ENCODE measurements around the gene SAV1. TPM values are rescaled to one million over a fixed set of nuclear protein-coding genes. Genes with fewer than 3 reads are reported as not detected.

Gene SAV1
- total and polyA plus RNA-seq, 2 of the 4 experiments (the other 2 are of a cell fraction), result 17.0 to 18.8 TPM

- peak overlapping the region; percentile 44 for H2AFZ ChIP-seq (replicated peaks; ENCODE audit: low read length, poor library complexity)
- no peaks in the 10 kb centered on the region for H3K9me3 ChIP-seq (ENCODE audit: control insufficient read depth, insufficient read depth, low read length)
- ATAC-seq (ENCODE audit: low read depth), result peak; percentile 72
- no CpG with 5 or more reads among the region's 2 CpGs for WGBS, 2 experiments (ENCODE audit: extremely low coverage in 2 of 2, insufficient read length in 1 of 2)
- peak; percentile 29 for DNase-seq
- no peak overlapping the region for H3K9ac ChIP-seq (ENCODE audit: low read depth, low read length)
- peaks cover 0 to 10% of the 10 kb centered on the region in 2 experiments; a peak in 2 of 4 replicates for H3K79me1 ChIP-seq (ENCODE audit: low read depth in 1 of 2, low read length in 2 of 2)
- no peaks in the 10 kb centered on the region for H4K20me1 ChIP-seq (ENCODE audit: insufficient read depth, low read length)
- H4K5ac ChIP-seq (ENCODE audit: low read depth, low read length), result peak overlapping the region; percentile 99
- H2BK20ac ChIP-seq (ENCODE audit: low read depth, low read length), result peak overlapping the region; percentile 97
- intact Hi-C loops (cut with micrococcal nuclease), result no loop called here
- H3K4me1 ChIP-seq (ENCODE audit: control insufficient read depth, insufficient read depth, low read length), result peaks cover 23% of the 10 kb centered on the region
- no peaks in the 10 kb centered on the region for H3K27me3 ChIP-seq (ENCODE audit: control insufficient read depth, insufficient read depth, low read length)
- peak overlapping the region; percentile 99 for H3K18ac ChIP-seq (ENCODE audit: low read depth, low read length)
- H2BK120ac ChIP-seq (ENCODE audit: low read depth, low read length), result peak overlapping the region; percentile 97
- peaks cover 16% of the 10 kb centered on the region for H3K9me1 ChIP-seq (ENCODE audit: insufficient read depth, low read length)
- POLR2A ChIA-PET (ENCODE audit: unreplicated experiment), result no interaction called here
- H3K27ac ChIP-seq (ENCODE audit: insufficient read depth, low read length), result peak overlapping the region; percentile 88
- CTCF ChIA-PET, result interaction anchor here (0.7 kb wide), 1 partner anchor 91 kb away, joined by 3 read pairs; no protein-coding TSS in a partner anchor
- BruUV-seq (replicated peaks), result no TSS peak
- TF ChIP-seq RAD21 (IDR thresholded peaks at IDR 0.05; ENCODE audit: low read length), result no peak
- TF ChIP-seq MXI1 (IDR thresholded peaks at IDR 0.05; ENCODE audit: borderline replicate concordance, low read depth, low read length), result no peak
- peak overlapping the region; percentile 95 for H2BK5ac ChIP-seq (ENCODE audit: low read depth, low read length, poor library complexity, severe bottlenecking)
- H3K14ac ChIP-seq (replicated peaks; ENCODE audit: low read depth, low read length), result peak overlapping the region; percentile 92
- H2AK9ac ChIP-seq (replicated peaks; ENCODE audit: low read depth, low read length, poor library complexity), result peak overlapping the region; percentile 79
- H4K91ac ChIP-seq (ENCODE audit: insufficient read depth, low read depth, low read length), result peak overlapping the region; percentile 95
- peak overlapping the region; percentile 20 to 92; a peak in 3 of 4 replicates for H4K8ac ChIP-seq (ENCODE audit: low read depth in 2 of 2, low read length in 2 of 2)
- peak overlapping the region; percentile 98 for H2BK15ac ChIP-seq (ENCODE audit: low read depth, low read length)
- in situ Hi-C loops (cut with MboI; ENCODE audit: low sequenced_read_pairs), result no loop called here
- peak overlapping the region; percentile 14; the same call in 1 of the 2 replicates for H3K4me2 ChIP-seq (ENCODE audit: low read depth, low read length)
- dilution Hi-C loops (cut with HindIII; ENCODE audit: low sequenced_read_pairs, unreplicated experiment), result no loop called here
- peak overlapping the region; percentile 96 for H3K4ac ChIP-seq (ENCODE audit: low read depth, low read length)
- H3K56ac ChIP-seq (ENCODE audit: extremely low read depth, insufficient read depth, low read length), result peak overlapping the region; percentile 60; the same call in 1 of the 2 replicates
- no peaks in the 10 kb centered on the region for H3K36me3 ChIP-seq (ENCODE audit: control insufficient read depth, insufficient read depth, low read length)
- peak overlapping the region; percentile 96 for H2AK5ac ChIP-seq (ENCODE audit: low read depth, low read length)
- H3K4me3 ChIP-seq (ENCODE audit: insufficient read depth, low read depth, low read length), result no peak overlapping the region
- peak overlapping the region; percentile 92 for H3K23ac ChIP-seq (ENCODE audit: low read depth, low read length)
Observed at GRCh38 chr14:50675597-50675996, 7.5 kb upstream of the SAV1 start.
